ENCODE results near the gene ERCC8.
"Not testable (repeated sequence)": the region's sequence is repeated elsewhere in the genome, so short reads cannot be mapped to it uniquely, and the experiment has no call there.

The ERCC8 gene

GRCh38 chr5:60918466-60918865, 26.4 kb downstream of the ERCC8 start:
- no peak for DNase-seq (ENCODE audit: low read depth in 4 of 4, low spot score in 1 of 4)

DNA sequence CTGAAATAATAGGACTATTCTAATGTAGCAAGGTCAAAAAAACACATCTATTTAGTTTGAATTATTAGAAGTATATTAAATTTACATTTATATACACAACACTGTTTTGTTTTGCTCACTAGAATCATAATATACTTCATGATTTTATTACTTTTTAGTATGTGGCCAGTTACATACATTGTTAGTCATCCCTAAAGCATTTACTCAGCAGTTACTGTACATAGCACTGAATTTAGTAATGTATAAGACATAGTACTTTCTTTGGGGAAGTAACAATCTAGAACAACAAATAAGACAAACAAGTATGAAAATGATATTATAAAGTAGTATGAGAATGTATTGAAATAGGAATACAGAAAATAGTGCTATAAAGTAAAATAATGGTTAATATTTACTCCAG, 28.2 kb downstream of the ERCC8 start:
- DNase-seq (ENCODE audit: low read depth in 4 of 4, low spot score in 1 of 4), result no peak

DNA sequence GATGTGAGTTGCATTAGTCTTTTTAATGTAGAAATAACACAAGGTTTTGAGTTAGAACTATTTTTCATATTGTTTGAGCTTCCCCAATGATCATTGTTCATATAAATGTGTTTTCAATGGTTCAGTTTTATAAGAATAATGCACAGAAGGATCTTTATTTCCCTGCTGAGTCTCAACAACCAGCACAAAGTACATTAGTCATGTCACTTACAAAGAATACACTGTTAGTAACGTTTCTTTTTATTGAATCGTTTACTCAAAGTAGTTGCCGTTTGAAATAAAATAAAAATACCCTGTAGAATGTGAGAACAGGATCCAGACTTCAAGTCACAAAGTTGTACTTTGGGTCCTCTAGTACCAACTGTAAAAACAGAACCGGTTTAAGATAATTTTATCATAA, 41.5 kb downstream of the ERCC8 start:
- no peak for DNase-seq (ENCODE audit: low read depth in 4 of 4, low spot score in 1 of 4)

DNA sequence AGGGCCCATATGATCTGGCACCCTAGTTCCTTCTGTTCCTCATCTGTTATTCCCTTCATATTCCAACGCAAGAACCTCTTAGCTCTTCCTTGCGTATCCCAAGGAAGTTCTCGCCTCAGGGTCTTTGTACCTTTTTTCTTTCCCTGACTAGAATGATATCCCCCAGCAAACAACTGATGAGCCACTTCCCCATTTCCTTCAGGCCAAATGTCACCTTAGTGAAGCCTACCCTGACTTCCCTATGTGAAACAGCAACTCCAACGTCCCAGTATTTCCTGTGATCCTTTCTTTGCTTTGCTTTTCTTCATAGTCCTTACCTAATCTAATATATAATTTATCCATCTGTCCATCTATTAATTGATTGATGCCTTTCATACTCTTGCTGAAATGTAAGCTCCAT, 47.9 kb downstream of the ERCC8 start:
- no peak for DNase-seq (ENCODE audit: low read depth in 4 of 4, low spot score in 1 of 4)

GRCh38 chr5:60893521-60893920, 51.3 kb downstream of the ERCC8 start:
- no peak for DNase-seq (ENCODE audit: low read depth in 4 of 4, low spot score in 1 of 4)

DNA sequence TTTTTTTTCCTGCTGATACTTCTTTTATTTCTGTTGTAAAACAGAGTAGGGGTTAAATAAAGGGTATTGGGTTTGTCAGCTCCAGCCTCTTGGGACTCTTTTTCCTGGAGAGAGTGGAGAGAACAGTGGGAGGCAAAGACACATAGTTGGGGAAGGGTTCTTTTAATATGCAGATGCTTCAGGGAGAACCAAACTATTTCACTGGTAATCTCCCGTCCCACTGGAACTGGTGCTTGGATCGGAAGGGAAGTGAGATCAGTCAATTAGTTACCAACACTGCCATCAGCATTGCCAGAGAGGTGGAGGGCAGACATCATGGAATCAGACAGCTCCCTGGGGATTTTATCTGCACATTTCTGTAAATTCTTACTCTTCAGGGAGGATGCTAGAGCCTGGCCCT, 53.2 kb downstream of the ERCC8 start:
- no peak for DNase-seq (ENCODE audit: low read depth in 4 of 4, low spot score in 1 of 4)

- DNase-seq (ENCODE audit: low read depth in 4 of 4, low spot score in 1 of 4), result no peak
These were observed 56.4 kb downstream of the ERCC8 start for GRCh38 chr5:60888359-60889061.

DNA sequence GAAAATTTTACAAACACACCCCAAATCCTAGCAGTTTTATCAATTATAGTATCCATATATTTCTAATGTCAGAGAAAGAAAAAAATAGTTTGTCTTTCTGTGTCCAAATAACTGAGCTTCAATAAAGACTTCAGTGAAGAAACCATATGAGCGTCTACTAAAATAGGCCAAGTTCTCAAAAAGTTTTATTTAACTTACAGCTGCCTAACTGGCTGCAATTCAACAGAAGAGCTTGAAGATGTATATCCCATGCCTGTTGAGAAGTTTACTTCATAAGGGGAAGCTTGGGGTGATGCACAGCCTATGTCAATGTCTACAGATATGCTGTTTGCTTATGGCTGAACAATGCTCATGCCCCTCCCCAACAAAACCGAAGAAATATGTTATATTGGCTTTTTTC, 57.1 kb downstream of the ERCC8 start:
- DNase-seq (ENCODE audit: low read depth in 4 of 4, low spot score in 1 of 4), result no peak

- no peak for DNase-seq (ENCODE audit: low read depth in 4 of 4, low spot score in 1 of 4)
These were observed 57.8 kb downstream of the ERCC8 start for GRCh38 chr5:60887096-60887495.

GRCh38 chr5:60886158-60886557, 58.7 kb downstream of the ERCC8 start:
- DNase-seq (ENCODE audit: low read depth in 4 of 4, low spot score in 1 of 4), result no peak

DNA sequence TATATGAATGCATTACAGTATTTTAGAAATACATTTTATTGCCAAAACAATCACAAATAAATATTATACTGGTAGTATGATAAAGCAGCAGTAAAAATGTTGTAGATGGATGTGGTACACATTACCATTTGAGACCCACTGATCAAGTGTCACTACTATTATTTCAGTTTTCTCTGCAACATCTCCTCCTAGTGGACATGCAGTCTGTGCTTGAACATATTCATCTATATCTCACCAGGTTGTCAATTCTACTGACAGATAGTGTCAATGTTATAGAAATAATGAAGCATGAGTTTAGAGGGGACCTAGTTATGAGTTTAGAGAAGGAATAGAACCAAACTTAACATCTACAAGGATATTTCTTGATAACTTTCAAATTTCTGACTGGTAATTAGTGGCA, 61.6 kb downstream of the ERCC8 start:
- DNase-seq (ENCODE audit: low read depth in 4 of 4, low spot score in 1 of 4), result no peak

DNA sequence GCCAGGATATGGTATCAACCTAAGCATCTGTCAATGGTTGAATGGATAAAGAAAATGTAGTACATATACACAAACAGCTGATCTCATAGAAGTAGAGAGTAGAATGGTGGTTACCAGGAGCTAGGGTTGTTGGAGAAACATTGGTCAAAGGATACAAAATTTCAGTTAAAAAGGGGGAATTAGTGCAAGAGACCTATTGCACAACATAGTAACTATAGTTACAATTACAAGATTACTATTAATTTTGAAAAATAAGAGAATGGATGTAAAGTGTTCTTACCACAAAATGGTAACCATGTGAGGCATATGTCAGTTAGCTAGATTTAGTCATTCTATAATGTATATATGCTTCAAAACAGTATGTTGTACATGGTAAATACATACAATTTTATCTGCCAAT, 72.0 kb downstream of the ERCC8 start:
- DNase-seq (ENCODE audit: low read depth in 4 of 4, low spot score in 1 of 4), result no peak

DNA sequence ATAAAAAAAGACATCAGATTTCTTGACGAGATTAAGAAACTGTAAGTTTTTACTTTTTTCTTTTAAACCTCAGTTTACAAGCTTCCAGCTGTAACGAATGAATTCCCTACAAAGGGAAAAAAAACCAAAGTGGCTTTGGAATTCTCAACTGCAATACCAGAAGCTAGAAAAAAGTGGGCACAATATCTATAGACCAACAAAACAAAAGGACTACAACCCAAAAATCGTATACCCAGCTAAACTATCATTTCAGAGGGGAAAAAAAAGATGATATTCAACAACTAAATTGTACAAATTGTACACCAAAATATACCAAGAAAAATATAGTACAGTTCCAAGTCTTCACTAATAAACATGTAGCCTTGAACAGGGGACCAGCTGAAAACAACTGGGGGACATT, 74.0 kb downstream of the ERCC8 start:
- no peak for DNase-seq (ENCODE audit: low read depth in 4 of 4, low spot score in 1 of 4)

DNA sequence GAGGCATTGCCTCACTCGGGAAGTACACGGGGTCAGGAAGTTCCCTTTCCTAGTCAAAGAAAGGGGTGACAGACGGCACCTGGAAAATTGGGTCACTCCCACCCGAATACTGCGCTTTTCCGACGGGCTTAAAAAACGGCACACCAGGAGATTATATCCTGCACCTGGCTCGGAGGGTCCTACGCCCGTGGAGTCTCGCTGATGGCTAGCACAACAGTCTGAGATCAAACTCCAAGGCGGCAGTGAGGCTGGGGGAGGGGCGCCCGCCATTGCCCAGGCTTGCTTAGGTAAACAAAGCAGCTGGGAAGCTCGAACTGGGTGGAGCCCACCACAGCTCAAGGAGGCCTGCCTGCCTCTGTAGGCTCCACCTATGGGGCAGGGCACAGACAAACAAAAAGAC, 84.3 kb downstream of the ERCC8 start:
- DNase-seq (ENCODE audit: low read depth in 4 of 4, low spot score in 1 of 4), result not testable (repeated sequence)

DNA sequence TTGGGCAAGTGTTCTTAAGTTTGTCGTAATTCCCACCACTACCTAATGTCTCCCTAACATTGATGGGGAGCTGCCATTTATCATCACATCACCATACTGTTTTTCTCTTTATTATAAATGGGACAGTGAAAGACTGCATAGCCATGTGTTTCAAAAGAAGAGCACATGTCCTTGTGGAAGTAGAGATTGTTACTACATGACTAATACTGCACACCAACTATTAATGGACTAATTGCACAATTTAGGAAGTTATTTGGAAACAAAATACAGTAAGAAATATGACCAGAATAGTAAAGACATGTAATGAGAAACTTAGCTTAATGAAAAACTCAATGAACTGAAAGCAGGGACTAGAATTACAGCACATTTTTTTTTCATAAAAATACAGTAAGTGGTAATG, 88.8 kb downstream of the ERCC8 start:
- no peak for DNase-seq (ENCODE audit: low read depth in 4 of 4, low spot score in 1 of 4)

DNA sequence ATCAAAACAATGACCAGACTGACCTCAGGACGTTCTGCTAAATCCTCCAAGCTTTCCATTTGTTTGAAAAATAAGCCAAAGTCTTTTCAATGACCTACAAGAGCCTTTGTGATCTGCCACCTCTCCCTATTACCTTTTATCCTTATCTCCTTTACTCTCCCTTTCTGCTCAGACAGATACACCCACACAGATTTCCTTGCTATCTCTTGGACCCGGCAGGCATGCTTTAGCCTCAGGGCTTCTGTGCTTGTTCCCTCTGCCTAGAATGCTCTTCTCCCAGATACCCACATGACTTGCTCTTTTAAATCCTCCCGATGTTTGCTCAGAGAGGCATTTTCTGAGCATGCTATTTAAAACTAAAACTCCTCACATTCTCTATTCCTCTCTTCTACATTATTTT, 91.9 kb downstream of the ERCC8 start:
- no peak for DNase-seq (ENCODE audit: low read depth in 4 of 4, low spot score in 1 of 4)

GRCh38 chr5:60852317-60852716, 92.6 kb downstream of the ERCC8 start:
- no peak for DNase-seq (ENCODE audit: low read depth in 4 of 4, low spot score in 1 of 4)

- no peak for DNase-seq (ENCODE audit: low read depth in 4 of 4, low spot score in 1 of 4)
These were observed 93.2 kb downstream of the ERCC8 start for GRCh38 chr5:60851626-60852025.

DNA sequence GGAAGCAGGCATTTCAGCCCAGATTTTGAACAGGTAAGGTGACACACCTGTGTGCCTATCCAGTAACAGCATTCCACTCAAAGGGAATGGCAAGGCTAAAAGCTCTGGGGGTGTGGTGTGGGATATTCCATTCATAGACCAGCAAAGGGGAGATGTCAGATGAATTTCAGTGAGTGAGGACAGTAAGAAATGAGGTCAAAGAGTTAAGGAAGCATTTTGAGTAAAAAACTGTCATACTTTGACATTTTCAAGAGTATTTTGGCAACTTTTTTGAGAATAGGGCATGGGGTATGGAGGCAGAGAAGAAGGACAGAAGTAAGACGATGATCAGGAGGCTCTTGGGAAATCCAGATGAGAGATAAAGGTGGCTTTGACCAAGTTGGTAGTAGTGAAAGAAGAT, 98.6 kb downstream of the ERCC8 start:
- DNase-seq (ENCODE audit: low read depth in 4 of 4, low spot score in 1 of 4), result no peak

GRCh38 chr5:60843936-60844905, 100.6 kb downstream of the ERCC8 start, which contains the start of gene ELOVL7:
Gene ELOVL7 (minus strand): TSS chr5:60844269. CDS start chr5:60787397, 56,872 bp downstream.
- peak in 2 of 4 experiments; percentile 15 to 44 for DNase-seq (ENCODE audit: low read depth in 4 of 4, low spot score in 1 of 4)

DNA sequence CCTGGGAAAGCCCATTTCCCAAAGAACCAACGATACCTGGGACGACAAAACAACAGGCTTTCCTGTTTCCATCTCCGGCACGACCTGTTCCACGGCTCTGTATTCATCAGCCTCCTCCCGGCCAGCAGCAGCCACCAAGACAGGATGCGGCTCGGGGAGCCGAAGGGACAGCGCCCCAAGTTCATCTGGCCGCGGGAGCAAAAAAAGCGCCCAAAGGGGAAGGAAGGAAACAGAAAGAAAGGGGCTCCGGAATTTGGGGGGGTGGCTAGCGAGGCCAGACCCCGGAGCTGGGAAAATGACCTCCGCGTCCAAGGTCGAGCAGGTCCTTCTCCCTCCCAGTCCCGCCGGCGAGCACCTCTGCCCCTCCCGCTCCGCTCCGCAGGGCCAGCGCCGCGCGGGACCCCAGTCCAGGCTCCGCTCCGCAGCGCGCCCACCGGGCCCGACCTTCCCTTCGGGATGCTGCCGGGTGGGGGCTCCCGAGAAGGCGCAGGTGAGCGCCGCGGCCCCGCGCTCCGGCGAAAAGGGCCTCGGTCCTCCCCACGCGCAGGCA, 101.4 kb downstream of the ERCC8 start:
- DNase-seq (ENCODE audit: low read depth in 4 of 4, low spot score in 1 of 4), result no peak

GRCh38 chr5:60842871-60843385, 101.9 kb downstream of the ERCC8 start:
- DNase-seq (ENCODE audit: low read depth in 4 of 4, low spot score in 1 of 4), result no peak

Measured in stimulated activated CD4-positive, alpha-beta T cell treated with anti-CD3 and anti-CD28 coated beads, Interleukin-1b, Interleukin-23, amount 100 ng/mL, for 24 hours (primary cell).